ENCODE results near the gene SND1.
"Not testable (repeated sequence)": the region's sequence is repeated elsewhere in the genome, so short reads cannot be mapped to it uniquely, and the experiment has no call there.

The SND1 gene

DNA sequence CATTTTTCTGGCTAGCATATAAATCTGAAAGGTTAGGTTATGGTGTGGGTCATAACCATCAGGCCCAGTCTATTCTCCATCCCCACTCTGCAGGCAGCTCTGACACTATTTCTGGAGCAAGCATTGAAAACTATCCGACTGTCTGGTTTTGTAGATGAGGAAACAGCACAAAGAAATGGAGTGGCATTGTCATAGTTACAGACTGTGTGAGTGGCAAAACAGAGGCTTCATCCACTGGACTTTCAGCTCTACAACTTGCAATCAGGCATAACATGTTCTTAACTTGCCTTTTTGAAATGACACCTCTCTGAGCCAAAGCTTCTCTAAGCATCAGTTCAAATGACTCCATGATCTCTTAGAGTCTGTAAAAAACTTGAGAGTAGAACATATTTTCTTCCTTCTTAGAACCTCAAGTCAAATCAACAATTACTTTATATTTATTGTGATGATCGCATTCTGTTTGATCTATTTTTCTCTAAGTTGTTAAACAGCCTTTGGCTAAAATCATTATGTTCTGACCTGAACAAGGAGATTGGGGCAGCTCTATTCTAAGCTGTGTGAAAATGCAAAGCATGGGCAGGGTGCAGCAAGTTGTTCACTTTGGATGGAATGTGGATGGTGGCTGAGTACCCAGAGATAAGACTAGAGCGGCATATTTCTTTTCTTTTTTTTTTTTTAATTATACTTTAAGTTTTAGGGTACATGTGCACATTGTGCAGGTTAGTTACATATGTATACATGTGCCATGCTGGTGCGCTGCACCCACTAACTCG is 310.8 kb downstream of the SND1 start:
- Histone ChIP-seq H3K4me3 (no peak overlapping the region), H3K27ac (no peak overlapping the region)

DNA sequence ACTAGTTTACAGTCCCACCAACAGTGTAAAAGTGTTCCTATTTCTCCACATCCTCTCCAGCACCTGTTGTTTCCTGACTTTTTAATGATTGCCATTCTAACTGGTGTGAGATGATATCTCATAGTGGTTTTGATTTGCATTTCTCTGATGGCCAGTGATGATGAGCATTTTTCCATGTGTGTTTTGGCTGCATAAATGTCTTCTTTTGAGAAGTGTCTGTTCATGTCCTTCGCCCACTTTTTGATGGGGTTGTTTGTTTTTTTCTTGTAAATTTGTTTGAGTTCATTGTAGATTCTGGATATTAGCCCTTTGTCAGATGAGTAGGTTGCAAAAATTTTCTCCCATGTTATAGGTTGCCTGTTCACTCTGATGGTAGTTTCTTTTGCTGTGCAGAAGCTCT is 311.9 kb downstream of the SND1 start:
- not testable (repeated sequence) for H3K27ac ChIP-seq, H3K4me3 ChIP-seq

DNA sequence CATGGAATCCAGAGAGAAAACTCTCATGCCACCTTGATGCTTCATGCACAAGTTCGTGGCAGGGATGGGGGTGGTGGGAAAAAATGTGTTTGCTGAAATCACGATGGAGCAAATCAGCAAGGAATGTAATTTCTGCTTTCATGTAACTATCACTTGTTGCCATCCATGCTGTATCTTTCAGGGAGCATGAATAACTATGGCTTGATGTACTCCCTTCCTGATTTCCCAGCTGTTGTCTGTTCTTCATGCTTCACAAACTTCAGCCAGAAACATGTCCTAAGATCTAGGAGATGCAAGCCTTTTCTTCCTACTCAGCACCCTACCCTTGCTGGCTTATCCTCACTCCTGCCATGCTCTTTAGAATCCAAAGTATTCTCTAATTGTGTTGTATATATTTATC is 315.3 kb downstream of the SND1 start:
- Histone ChIP-seq H3K4me3 (no peak overlapping the region), H3K27ac (no peak overlapping the region)

DNA sequence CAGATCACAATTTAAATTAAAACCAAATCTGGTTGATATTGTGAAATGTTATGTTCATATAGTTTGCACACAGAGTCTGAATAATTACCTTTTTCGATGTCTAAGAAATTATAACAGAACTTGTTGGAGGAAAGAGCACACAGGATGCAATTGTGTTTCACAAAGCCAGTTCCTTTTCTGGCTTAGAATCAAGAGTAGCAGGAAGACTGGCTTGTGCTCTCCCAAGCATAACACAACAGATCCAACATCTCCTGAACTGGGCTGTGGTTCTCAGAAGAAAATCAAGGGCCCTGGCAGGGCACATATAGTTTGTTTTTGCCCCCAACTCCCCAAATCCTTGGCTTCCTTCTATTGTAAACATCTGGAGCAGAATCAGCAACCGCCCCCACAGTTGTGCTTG is 316.6 kb downstream of the SND1 start:
- Histone ChIP-seq H3K27ac (no peak overlapping the region), H3K4me3 (no peak overlapping the region)

DNA sequence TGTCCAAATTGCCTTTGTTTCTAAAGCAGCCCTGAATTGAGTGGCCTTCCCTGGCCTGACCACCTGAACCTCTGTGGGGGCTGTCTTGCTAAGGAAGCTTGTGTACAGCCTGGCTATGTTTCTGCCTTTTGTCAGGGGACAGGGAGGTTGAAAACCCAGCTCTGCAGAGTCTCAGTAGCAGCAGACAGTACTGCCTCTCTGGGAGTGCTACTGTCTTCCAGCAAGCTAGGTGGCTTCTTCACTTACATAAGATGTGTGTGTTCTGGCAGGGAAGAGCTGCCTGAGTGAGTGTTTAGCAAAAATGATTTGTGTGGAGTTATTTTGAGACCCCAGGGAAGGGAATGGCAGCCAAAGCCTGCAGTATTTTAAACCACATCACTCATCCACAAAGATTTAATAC is 321.8 kb downstream of the SND1 start:
- no peak overlapping the region for H3K4me3 ChIP-seq
- no peak overlapping the region for H3K27ac ChIP-seq

DNA sequence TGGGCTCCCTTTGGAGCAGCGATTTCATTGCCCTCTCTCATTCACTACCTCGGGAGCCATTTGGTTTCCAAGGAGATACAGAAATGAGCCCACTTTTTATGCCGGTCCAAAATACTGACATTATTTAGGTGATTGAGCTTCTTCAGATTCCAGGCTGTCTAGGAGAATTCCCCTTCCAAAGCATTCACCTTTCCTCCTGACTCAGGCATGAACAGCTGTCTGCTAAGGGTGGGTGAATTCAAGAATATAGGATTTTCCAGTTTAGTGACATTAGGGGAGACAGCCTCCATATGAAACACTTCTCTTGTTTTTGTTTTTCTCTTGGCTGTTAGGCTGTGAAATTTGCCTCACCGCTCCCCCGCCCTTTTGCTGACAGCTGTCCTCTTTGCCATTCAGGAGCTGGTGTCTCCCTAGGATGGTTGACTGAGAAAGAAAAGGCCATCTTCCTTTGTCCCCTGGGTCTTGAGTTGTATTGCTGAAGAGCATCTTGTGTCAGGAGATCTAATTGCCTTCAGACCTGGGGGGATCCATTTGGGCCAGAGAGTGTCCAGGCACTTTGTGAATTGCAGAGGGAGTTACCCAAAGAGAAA is 322.5 kb downstream of the SND1 start:
- no peak overlapping the region for H3K4me3 ChIP-seq
- H3K27ac ChIP-seq = no peak overlapping the region

DNA sequence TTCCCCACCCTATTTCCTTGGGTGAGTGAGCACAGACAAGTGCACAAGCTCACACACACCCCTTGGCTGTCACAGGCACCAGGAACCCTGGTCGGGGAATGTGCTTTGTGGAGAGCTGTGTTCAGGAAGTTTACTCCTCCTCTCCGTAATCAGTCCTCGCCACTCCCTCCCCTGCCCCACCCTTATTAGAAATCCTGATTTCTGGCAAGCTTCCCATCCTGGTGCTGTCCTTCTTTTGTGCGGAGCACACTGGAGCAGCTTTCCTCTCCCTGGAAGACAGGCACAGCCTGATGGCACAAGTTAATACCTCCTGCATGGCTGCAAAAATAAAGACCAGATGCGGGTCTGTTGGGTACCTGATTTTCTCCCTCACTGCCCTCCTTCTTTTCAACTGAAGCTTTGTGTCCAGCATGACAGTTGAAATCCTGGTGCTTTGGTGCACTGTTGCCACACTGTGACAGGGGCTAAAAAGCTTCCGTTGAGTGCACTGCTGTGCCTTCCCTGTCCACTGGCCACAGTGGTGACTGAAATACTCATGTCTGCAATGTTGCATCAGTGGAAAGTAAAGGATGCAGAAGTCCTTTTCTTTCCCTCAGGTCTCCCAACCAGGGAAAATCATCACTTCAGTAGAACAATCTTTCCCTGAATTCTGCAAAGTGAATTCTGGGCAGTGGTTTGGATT is 324.2 kb downstream of the SND1 start:
- Histone ChIP-seq H3K4me3 (no peak overlapping the region), H3K27ac (no peak overlapping the region)

DNA sequence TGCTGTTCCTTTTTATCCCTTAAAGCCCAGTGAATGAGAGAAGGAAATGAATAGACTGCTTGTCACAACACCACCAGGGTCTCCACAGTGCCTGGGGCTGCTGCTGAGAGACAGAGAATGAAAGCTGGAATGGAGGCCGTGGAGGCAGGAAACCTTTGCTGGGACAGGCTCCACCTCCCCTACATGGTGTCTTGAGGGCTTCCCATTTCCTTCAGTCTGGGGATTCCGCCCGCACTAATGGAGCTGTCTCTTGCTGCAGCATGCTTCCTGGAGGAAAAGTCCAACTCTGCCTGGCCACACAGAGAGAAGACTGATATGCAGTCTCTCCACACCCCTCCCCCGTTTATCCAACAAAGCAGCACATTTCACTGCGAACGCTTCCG is 324.7 kb downstream of the SND1 start:
- Histone ChIP-seq H3K4me3 (no peak overlapping the region), H3K27ac (no peak overlapping the region)

DNA sequence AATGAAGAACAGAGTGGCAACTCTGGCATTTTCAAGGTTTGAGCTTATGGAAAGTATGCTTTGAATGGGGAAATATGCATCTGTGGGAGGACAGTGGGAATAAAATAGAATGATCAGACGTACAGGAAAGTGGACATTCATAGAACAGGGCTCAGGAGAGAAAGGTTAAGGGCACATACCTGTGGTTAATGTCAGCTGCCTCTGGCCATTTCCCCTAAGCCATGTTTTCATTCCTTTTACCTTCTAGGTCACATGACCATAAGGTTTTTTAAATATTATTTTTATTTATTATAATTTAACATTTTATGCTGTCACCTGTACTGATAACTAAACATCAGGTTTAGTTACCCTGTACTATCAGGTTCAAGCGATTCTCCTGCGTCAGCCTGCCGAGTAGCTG is 326.4 kb downstream of the SND1 start:
- Histone ChIP-seq H3K27ac (no peak overlapping the region), H3K4me3 (no peak overlapping the region)

DNA sequence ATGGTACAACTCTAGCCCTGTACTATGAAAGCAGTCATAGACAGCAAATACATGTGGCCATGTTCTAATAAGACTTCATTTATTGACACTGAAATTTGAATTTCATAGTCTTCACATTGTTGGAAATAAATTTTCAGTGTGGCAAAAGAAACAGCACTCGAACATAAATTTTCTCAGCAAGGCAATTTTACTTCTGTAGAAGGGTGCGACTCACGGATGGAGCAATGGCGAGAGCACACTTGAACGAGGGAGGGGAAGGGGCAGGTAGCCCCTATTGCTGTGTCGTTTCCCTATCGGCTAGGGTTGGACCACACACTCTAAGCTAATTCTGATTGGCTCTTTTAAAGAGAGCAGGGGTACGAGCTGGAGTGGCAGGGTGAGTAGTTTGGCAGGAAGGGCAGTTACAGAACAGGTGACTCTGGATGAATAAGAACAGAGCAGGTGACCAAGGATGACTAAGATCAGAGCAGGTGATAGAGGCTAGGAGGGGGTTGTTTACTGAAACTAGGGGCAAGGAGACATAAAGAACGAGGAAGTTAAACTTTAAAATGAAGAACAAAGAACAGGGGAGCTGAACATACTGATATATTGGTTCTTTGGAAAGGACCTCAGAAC is 327.2 kb downstream of the SND1 start:
- Histone ChIP-seq H3K27ac (no peak overlapping the region), H3K4me3 (no peak overlapping the region)

DNA sequence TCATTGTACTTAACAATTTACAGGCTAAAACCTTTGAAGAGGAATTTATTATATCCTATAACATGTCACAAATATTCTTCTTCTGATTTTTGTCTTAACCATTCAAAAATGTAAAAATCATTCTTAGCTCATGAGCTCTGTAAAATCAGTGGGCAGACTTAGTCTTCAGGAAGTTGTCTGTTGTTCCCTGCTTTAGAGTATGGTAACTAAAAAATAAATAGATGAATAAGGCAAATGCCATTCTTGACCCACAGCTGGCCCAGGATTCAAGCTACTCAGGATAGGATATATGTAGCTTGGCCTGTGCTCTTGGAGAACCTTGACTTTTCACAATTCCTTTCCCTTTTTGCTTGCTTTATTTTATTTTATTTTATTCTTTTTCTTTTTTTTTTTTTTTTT is 327.7 kb downstream of the SND1 start:
- H3K4me3 ChIP-seq = no peak overlapping the region

DNA sequence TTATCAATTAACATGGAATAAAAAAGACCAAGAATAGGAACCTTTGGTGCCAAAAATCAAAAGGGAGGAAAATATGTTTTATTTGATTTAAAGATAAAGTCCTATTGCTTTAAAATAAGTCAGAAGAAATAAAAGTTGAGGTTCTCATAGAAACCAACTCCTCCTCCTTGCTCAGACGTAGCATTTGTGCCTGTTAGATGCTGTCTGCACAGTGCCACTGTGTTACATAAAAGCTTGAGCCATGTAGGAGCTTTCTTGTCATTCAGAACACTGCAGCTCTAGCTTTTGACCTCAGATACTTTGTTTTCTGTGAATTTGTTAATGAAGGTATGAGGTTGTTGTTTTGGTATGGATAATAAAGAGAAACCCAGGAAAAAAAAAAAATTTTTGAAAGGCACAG is 328.9 kb downstream of the SND1 start:
- no peak overlapping the region for H3K27ac ChIP-seq
- no peak overlapping the region for H3K4me3 ChIP-seq

More for the DNA sequence above, 327.7 kb downstream of the SND1 start:
- no peak overlapping the region for H3K27ac ChIP-seq

DNA sequence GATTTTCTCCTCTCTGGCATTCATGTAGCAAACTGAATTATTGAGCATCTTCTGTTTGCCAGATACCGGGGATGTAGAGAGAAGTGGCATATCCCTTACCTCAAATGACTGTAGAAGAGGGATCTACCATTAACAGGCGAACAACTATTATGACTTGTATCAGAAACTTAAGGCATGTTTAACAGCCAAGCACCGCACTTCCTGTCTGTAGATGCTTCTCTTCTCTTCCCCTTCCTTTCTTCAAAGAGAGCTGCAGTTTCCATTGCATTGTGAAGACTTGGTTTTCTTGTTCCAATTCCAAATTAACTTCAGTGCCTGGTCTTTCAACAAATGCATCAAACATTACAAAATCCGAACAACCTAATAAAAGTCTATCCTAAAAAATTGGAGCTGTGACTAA is 330.0 kb downstream of the SND1 start:
- Histone ChIP-seq H3K4me3 (no peak overlapping the region), H3K27ac (no peak overlapping the region)

DNA sequence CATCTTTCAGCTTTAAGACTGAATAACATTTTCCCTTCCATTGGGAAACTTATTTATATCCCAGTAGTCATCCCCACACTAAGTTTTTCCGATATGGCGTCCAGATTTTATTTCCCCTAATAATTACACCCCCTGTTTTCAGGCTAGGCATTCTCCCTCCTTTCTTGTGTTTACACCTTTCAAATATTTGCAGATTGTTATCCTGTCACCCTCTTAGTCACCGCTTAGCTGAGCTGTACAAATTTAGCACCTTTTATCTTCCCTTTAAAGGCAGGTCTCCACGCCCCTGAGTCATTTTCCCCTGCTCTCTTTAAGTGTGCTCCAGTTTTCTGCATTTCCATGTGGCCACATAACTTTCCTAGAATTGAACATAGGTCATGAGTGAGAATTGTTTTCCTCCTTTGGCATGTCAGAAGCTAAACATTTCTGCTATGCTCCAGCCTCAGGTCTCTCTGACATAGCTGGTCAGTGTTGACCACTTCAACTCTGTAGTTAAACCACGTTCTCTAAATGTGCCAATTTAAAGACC is 331.9 kb downstream of the SND1 start:
- no peak overlapping the region for H3K27ac ChIP-seq

DNA sequence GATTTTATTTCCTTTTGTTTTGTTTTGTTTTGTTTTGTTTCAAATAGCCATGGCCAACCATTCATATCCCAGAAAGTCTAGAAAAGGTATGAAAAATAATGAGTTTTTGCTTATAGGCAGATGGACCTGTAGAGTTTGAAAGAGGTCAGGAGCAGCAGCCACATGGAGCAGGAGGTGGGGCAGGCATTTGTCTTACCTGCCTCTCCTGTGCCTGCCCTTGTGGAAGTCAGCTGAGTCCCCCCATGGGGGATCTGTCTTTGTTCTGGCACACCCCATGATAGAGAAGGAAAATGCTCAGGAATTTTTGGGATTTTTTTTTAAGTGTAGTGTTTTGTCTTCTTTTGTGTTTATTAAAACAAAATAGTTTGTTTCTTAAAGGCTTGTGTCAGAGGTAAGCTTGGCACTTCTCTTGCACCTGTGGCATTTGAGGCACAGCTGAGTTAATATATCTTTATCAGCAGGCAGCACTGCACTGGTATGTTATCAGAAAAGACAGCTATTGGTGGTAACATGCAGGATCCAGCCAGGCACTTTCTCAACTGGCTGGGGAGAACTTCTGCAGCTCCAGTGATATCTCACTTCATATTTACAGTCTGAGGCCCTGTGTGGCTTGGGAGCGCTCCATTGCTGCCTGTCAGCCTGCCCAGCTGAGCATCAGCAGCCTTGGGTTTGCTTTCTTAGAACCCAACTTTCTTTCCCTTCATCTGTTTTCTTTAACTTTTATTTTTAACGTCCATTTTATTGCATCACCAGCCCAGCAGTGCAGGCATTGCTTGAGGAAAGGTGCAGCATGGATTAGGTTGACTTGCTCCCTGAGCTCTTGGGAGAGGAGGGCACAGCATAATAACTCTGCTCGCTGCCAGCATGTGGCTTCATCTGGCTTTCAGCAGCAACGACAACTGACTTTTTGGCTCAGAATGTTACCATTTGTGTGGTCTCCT is 334.9 kb downstream of the SND1 start:
- H3K27ac ChIP-seq = no peak overlapping the region
- H3K4me3 ChIP-seq = no peak overlapping the region

More for the DNA sequence above, 331.9 kb downstream of the SND1 start:
- H3K4me3 ChIP-seq = no peak overlapping the region

DNA sequence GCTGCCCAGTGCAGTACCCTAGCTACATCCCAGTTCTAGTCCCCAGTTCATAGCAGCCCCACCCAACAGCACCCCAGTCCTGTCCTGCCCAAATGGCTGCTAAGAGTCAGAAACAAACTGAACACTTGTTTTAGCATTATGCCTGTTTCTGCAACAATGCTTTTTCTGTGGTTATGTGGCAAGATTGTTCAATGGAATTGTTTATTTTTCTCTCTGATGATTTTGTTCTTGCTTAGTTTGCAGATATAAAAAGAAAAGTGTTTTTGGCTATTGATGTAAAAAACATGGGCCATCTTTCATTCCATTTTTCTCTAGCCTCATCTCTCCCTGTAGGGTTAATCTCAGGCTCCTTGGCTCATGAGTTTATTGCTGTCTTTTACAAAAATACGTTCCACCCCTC is 336.8 kb downstream of the SND1 start:
- H3K4me3 ChIP-seq = no peak overlapping the region
- no peak overlapping the region for H3K27ac ChIP-seq

DNA sequence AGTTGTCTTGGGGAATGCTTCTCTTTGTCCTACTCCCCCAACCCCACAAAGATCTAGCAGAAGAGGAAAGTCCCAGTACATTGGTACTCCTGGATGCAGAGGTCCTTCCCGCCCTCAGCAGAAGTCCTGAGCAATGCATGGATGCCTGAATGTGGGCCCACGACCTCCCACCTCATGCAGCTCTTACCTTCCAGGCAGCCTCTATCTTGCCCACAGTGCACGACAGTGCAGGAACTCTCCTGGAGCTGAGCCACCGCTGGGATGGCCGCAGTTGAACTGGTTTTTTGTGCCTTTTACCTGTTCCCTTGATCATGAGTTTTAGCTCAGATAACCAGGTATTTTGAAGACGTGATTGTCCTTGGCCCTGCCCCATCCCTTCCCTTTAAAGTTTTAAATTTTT is 341.3 kb downstream of the SND1 start:
- no peak overlapping the region for H3K4me3 ChIP-seq

DNA sequence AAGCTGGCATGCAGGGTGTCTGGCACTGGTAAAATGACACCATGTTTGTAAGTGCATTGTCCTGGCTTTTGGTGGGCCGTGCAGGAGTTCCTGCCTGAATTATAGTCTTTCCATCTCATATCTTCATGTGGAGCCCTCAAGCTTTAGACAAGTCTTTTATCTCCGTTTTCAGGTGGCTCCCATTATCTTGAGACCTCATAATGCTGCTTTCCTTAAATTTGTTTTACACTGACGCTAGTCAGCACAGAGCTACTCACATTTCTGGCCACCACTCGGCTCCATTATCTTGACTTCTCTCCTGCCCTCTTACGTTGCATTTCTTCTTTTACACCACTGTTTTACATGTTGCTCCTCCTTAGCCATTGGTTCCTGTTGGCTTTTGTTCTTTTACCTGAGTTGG is 342.0 kb downstream of the SND1 start:
- no peak overlapping the region for H3K4me3 ChIP-seq
- H3K27ac ChIP-seq = no peak overlapping the region

More for the DNA sequence above, 341.3 kb downstream of the SND1 start:
- H3K27ac ChIP-seq = no peak overlapping the region

DNA sequence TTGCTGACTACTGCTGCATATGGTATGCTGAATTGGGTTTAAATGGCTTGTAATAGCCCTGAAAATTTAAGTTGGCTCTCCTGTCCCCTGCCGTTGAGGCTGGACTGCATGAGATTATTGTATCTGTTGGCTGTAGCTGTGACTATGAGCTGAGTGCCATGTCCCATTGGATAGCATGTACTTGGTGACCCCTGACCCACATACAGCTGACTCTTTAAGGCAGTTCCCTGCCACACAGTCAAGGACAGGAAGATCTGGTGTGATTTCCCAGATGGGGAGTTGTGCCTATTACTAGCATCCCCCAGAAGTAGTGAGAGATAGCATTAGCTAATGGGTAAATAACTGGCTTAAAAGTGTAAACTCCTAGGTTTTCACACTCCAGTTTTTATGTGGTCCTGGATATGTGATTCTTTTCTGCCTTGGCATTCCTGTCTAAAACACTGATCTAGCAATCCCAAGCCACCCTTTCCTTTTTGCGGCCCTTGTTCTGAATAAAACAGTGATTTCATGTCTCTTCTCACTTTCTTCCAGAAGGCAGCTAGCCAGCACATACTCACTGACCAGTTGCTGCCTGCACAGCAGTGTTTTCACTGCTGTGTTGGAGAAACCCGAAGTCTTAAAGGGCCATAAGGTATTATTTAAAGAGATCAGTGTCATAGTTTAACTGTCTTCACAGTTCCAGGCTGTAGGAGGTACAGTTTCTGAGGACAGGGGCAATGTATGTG is 343.3 kb downstream of the SND1 start:
- no peak overlapping the region for H3K4me3 ChIP-seq
- H3K27ac ChIP-seq = peak overlapping the region in 1 of 21 experiments; percentile 16

Data from skin epidermis (tissue), 12 donors.